DMS79 treated with DMSO at 0.1 percent for 48 hours (cell line): Measurements from ENCODE around the gene TMEM150A.
"Not testable (repeated sequence)": the region's sequence is repeated elsewhere in the genome, so short reads cannot be mapped to it uniquely, and the experiment has no call there.

Experiments
- DNase-seq: peaks from one replicate; lab custom pipeline; 2025; lab: John Stamatoyannopoulos, UW

The TMEM150A gene

GRCh38 chr2:85611705-85612587 is 9.4 kb upstream of the TMEM150A start, which contains the start of gene C2orf68:
Gene C2orf68, minus strand, starts transcription at chr2:85612066. Its CDS starts 82 bp downstream, at chr2:85611984.
- peak; percentile 93 for DNase-seq

GRCh38 chr2:85611217-85611704 is 8.8 kb upstream of the TMEM150A start:
- peak; percentile 29 for DNase-seq

- no peak for DNase-seq
These were observed 5.0 kb upstream of the TMEM150A start for GRCh38 chr2:85607268-85608215.

GRCh38 chr2:85606116-85606455 is 3.6 kb upstream of the TMEM150A start:
- no peak for DNase-seq

- DNase-seq, result peak; percentile 51
These were observed 3.1 kb upstream of the TMEM150A start for GRCh38 chr2:85605406-85606115.

- no peak for DNase-seq
These were observed 2.3 kb upstream of the TMEM150A start for GRCh38 chr2:85604568-85605339.

GRCh38 chr2:85604133-85604444 is 1.6 kb upstream of the TMEM150A start:
- DNase-seq, result not testable (repeated sequence)

GRCh38 chr2:85601771-85602475 is 575 bp downstream of the TMEM150A start:
- no peak for DNase-seq

GRCh38 chr2:85600951-85601770 is 1.3 kb downstream of the TMEM150A start:
- DNase-seq, result no peak

GRCh38 chr2:85600235-85600575 is 2.3 kb downstream of the TMEM150A start:
- DNase-seq, result no peak

GRCh38 chr2:85599468-85600234 is 2.8 kb downstream of the TMEM150A start:
- DNase-seq, result no peak

GRCh38 chr2:85598594-85599340 is 3.7 kb downstream of the TMEM150A start:
- no peak for DNase-seq

GRCh38 chr2:85597241-85597640 is 5.3 kb downstream of the TMEM150A start:
- no peak for DNase-seq

- DNase-seq, result no peak
These were observed 5.9 kb downstream of the TMEM150A start for GRCh38 chr2:85596486-85597143.

- DNase-seq, result no peak
These were observed 6.5 kb downstream of the TMEM150A start for GRCh38 chr2:85596026-85596333.

GRCh38 chr2:85595301-85596025 is 7.0 kb downstream of the TMEM150A start, which contains the start of gene RNF181:
Gene RNF181, plus strand, starts transcription at chr2:85595745. Its CDS starts 19 bp downstream, at chr2:85595764.
- DNase-seq, result peak; percentile 99

- peak; percentile 68 for DNase-seq
These were observed 7.7 kb downstream of the TMEM150A start for GRCh38 chr2:85594715-85595300.
